Measurements from ENCODE around the gene MPEG1.

- TF ChIP-seq, protein P1, sequence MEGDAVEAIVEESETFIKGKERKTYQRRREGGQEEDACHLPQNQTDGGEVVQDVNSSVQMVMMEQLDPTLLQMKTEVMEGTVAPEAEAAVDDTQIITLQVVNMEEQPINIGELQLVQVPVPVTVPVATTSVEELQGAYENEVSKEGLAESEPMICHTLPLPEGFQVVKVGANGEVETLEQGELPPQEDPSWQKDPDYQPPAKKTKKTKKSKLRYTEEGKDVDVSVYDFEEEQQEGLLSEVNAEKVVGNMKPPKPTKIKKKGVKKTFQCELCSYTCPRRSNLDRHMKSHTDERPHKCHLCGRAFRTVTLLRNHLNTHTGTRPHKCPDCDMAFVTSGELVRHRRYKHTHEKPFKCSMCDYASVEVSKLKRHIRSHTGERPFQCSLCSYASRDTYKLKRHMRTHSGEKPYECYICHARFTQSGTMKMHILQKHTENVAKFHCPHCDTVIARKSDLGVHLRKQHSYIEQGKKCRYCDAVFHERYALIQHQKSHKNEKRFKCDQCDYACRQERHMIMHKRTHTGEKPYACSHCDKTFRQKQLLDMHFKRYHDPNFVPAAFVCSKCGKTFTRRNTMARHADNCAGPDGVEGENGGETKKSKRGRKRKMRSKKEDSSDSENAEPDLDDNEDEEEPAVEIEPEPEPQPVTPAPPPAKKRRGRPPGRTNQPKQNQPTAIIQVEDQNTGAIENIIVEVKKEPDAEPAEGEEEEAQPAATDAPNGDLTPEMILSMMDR (IDR thresholded peaks at IDR 0.05), result no peak
- TF ChIP-seq POLR2A (IDR thresholded peaks at IDR 0.05), result no peak
Observed at GRCh38 chr11:59219836-59220235, 7.1 kb upstream of the MPEG1 start.

All from Peyer's patch (tissue), 4 donors.